Activated CD8-positive, alpha-beta memory T cell treated with anti-CD3 and anti-CD28 coated beads for 24 hours (primary cell): ENCODE results near the gene IDH3G.

Experiments
- DNase-seq: peaks from one replicate; pipeline ENCODE4 v3.0.0-alpha.2; 2020

IDH3G gene

GRCh38 chrX:153814591-153815315 lies 20.6 kb upstream of the IDH3G start:
- DNase-seq = no peak

DNA sequence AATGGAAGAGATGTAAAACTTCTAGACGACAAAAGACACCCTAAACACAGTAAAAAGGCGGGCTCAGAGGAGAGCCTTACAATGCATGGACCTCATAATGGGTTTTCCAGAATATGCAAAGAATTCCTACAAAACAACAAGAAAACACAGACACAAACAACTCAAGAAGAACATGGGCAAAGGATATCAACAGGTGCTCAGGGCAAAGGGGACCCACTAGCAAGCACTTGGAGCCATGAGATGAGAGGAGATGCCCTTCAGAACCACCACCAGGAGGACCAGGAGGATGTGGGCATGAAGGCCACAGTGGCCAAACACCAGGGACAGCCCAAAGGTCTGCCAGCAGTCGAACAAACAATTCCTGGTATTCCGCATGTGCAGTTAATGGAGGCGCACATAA lies 19.0 kb upstream of the IDH3G start:
- DNase-seq = no peak

DNA sequence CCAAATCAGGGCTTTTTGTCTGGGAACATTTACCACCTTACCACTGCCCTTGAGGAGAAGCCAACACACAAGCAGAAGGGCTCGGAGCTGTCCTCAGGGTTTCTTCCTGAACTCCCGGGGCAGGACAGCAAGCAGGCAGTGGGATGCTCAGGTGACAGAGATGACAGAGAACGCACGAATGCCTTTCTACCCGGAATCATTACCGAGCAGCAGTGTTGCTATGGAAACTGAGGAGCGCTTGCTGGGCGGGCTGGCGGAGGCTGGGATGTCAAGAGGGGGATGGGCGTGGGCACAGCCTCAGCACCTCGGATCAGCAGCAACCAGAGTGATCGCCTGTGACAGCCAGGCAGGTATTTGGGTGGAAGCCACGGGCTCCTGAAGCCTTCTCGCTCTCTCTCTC lies 18.0 kb upstream of the IDH3G start:
- DNase-seq = no peak

GRCh38 chrX:153807976-153808375 lies 13.8 kb upstream of the IDH3G start:
- DNase-seq = no peak

DNA sequence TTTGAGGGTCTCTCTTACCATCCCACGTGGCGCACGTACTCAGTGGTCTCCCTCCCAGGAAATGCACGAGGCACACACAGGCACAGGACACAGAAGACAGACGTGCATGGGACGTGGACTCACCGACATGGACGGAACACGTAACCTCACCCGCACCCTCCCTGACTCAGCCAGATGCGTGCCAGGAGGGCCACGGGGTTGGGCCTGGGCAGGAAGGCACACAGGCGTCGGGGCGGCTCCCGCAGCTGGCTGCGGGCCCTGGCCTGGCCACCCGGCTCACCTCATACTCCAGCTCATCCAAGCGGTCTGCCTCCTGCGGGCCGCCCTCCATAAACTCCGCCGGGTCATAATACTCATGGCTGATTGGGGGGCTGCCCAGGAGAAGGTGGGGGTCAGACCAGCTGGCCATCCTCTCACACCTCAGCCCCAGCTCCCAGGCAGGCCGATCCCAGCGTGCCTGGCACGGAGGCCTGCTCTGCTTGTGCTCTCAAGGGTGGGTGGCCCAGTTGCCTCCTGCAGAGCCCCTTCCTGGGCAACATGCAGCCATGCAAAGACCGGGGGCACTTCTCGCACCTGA lies 12.9 kb upstream of the IDH3G start:
- no peak for DNase-seq

GRCh38 chrX:153805436-153805835 lies 11.3 kb upstream of the IDH3G start:
- no peak for DNase-seq

DNA sequence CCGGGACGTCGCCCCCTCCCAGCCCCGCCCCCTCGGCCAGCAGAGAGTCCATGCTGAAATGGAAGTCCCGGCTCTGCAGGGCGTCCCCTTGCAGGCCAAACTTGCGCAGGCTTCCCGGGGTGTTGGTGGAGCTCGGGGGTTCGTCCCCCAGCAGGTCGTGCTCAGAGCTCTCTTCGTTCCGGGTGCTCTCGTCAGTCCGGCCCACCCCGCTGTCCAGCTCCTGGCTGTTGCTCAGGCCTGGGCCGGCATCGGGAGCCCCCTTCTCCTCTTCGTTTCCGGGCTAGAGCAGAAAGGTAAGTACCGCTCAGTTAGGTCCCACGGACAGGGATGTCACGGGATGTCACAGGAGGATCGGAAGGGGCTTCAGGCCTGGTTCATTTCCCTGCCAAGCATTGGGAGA lies 10.4 kb upstream of the IDH3G start:
- DNase-seq = no peak

GRCh38 chrX:153804100-153804595 lies 10.0 kb upstream of the IDH3G start:
- DNase-seq = no peak

DNA sequence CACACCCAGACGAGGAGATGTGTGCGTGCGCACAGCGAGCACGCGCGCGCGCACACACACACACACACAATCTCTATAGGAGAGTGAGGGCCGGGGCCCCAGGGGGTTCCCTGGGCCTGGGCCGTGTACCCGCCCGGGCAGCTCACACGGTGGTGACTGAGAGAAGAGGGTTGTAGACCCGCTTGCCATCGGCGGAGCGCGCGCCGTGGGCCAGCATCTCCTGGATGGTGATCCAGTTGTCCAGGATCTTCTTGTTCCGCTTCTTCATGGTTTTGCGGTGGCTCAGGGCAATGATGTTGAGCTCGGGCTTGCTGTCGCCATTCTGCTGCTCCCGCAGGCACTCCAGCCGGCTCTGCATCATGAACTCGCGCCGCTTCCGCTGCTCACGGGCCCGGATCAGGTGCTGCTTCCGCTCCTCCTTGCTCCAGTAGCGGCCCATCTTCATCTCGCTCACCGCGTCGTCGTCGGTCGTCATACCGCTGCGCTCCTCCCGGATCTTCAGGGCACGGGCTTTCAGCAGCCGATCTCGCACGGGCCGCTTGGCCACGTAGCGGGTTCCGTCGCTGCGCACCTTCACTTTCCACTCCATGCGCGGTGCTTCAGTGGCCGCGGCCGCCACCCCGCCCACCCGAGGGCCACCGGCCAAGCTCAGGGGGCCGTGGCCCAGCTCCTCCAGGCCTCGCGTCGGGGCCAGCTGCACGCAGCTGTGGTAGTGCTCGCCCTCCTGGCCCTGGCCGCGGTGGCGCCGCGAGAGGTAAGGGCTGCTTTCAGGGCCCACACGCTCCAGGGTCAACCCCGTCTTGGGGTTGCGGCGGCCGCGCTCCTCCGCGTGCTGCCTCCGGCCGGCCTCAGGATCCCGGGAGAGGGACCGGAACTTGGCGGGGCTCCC lies 9.3 kb upstream of the IDH3G start:
- DNase-seq = no peak

DNA sequence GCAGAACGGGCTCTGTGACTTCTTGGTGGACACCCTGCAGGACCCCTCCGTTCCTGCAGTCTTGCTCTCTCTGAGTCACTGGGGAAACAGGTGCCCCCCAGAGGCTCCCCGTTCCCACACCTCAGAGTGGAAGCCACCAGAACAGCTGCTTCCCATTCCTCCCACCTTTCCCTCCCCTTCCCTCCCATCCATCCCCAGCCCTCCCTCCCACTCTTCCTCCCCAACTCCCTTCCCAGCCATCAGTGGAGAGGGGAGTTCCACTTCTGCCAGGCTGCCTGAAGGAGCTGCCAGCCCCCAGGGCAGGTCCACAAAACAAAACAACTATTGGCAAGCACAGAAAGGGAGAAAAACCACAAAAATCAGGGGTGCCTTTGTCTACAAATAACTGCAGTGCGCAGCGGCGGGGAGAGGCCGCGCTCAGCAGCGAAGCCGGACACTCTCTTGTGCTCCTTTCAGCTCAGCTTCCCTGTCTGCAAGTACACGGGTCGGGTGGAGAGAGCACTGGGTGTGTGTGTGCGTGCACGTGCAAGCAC lies 8.4 kb upstream of the IDH3G start:
- DNase-seq = no peak

- no peak for DNase-seq
Measured at GRCh38 chrX:153801669-153802068, 7.5 kb upstream of the IDH3G start.

- DNase-seq = no peak
Measured at GRCh38 chrX:153800746-153801145, 6.6 kb upstream of the IDH3G start.

DNA sequence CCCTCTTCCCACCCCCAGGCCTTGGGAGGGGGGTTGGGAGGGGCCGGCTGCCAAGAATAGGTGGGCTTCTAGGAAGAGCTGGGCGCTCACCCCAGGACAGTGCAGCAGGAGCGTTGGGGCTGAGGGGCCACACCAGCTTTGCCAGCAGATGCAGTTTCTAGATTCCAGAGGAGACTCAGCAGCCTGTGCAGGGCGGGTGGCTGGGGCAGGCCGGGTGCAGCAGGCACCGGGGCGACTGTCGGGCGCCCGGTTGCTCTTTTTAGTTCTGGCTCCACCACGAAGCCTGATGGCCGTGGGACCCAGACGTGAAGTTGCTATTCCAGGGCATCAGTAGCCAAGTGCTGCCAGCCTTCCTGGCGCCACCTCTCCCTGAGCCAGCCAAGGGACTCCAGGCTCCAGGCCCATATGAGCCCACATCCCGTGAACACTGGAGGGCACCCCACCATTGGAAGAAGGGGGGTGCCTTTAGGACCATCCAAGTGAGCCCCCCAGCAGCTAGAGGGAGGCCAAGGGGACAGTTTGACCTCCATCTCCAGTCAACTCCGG lies 6.1 kb upstream of the IDH3G start:
- no peak for DNase-seq

- no peak for DNase-seq
Measured at GRCh38 chrX:153799326-153799725, 5.2 kb upstream of the IDH3G start.

DNA sequence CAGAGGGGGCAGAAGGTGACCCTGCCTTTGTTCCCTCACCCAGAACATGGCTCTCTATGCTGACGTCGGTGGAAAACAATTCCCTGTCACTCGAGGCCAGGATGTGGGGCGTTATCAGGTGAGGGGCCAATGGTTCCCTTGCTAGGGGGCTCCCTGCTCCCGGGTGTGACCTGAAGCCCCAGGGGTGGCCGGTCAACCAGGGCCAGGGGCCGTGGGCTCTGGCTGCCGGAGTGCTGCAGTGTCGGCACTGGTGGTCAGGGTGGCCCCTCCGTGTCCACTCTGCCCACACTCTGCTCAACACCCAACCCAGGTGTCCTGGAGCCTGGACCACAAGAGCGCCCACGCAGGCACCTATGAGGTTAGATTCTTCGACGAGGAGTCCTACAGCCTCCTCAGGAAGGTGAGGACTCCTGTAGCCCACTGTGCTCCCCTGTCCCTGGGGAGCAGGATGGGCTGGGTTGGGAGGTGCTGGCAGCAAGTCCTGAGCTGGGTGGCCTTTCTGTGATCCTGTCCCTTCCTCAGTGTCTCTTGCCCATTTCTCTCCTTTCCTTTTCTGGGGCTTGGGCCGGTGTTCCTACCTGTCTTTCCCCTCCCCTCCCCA lies 3.3 kb upstream of the IDH3G start:
- no peak for DNase-seq

DNA sequence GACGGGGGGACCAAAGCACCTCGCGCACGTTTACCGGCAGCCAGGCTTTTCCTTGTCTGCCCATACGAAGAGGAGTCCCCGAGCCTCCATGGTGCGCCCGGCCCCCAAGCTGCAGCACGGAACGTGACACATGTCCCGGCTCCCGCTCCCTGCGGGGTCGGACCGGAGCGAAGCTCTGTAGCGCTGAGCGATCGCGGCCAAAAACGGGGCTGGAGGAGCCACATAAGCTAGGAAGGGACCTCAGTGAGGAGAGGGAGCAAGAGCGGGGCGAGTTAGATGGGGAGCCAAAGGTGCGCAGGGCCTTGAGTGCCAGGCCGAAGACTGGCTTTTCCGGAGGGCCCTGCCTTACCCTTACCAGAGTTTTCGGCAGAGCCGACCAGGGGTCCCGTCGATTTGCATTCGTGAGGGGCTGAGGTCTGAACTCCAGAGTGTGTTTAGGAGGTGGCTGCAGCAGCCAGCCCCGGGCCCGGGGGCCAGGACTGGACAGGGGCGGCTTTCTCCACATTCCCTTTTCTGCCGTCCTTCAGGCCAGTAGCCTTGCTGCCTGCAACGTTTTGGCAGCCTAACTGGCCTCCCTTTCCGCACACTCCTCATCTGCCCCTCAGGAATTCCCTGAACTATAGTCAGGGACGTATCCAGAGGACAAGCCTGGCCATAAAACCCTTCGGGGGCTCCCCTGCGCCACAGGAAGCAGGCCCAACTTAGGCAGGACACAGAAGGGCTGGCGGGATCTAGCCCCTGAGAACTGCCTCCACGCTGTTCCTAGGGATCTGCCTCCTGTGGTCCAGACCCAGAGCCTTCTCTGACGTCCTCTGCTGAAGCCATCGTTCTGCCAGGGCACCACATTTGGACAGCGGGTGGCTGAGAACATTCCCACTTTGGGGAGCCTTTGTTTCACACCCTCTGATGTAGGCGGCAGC lies 982 bp upstream of the IDH3G start:
- no peak for DNase-seq

DNA sequence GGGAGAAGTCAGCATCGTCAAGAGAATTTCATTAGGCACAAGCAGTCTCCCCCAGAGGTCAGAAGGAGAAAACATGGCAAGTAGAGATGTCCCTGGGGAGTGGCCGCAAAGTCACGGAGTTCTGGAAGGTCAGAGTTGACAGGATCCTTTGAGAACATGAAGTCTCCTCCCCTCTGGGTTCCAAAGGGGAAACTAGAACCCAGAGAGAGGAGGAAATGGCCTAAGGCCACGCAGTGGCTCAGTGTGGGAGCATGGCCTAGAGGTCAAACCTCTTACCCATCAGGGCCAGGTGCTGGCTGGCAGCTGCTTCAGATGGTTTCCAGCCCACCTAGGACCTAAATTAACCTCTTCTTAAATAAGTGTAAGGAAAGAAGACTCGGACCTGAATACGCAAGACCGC lies 884 bp downstream of the IDH3G start:
- DNase-seq = no peak

- no peak for DNase-seq
Measured at GRCh38 chrX:153792368-153792767, 1.8 kb downstream of the IDH3G start.

DNA sequence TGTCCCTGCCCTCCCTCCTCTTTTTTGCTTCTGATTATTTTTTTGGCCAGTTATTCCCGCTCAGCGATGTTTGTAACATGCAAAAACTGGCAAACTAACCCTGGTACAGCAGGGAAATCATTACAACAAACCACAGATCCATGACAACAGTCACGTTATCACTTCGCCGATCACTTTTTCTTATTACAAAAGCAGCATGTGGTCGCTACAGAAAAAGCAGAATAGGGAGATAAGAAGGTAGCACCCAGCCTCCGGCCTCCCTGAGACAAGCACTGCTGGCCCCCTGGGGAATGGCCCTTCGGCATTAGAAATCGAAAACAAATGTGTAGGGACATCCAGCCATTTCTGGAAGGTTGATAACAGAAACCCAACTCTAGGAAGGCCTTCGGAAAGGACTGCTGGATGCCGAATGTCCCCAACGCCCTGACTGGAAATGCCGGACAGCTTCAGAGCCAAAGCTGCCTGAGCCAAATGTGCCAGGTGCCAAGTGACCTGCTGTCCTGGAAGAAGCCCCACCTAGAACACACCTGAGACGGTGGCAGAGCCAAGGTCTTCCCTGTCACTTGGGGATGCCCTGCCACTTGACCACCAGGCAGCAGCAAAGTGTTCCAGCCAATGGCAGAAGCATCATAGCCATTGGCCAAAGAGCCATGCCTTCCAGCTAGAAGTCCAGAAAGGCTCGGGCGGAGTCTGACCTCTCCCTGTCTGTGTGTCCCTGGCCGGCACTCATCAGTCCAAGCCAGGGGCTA lies 2.9 kb downstream of the IDH3G start:
- DNase-seq = no peak

DNA sequence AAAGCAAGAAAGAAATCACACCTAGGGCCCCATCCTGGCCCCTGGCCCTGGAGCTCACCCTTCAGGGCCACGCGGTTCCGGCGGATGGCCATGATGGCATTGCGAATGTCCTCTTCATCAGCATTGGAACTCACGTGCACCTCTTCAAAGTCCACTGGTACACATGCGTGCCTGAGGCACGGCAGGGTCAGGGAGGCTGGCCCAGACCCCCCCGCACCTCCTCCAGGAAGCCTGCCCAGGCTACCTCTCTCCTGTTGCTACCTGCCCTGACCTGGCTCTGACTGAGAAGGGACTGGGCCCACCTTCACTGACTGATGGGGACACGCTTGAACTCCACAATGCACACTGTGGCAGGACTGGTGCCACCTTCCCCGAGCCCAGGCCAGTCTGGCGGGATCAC lies 4.5 kb downstream of the IDH3G start:
- DNase-seq = no peak

DNA sequence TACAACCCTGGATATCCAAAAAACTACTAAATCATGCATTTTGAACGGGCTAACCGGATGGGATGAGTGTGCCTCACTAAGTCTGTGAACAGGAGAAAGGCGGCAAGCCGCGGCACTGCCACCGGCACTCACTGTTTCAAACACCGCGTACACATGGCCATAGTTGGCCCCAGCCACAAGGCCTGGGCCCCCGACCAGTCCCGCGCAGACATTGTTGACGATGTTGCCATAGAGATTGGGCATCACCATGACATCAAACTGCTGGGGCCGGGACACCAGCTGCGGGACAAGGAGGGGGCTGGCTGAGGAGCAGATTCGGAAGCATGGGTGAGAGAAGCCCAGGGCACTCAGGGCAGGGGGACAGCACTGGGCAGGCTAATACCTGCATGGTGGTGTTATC lies 7.5 kb downstream of the IDH3G start:
- no peak for DNase-seq
